ENCODE results near the gene FTO.

DNA sequence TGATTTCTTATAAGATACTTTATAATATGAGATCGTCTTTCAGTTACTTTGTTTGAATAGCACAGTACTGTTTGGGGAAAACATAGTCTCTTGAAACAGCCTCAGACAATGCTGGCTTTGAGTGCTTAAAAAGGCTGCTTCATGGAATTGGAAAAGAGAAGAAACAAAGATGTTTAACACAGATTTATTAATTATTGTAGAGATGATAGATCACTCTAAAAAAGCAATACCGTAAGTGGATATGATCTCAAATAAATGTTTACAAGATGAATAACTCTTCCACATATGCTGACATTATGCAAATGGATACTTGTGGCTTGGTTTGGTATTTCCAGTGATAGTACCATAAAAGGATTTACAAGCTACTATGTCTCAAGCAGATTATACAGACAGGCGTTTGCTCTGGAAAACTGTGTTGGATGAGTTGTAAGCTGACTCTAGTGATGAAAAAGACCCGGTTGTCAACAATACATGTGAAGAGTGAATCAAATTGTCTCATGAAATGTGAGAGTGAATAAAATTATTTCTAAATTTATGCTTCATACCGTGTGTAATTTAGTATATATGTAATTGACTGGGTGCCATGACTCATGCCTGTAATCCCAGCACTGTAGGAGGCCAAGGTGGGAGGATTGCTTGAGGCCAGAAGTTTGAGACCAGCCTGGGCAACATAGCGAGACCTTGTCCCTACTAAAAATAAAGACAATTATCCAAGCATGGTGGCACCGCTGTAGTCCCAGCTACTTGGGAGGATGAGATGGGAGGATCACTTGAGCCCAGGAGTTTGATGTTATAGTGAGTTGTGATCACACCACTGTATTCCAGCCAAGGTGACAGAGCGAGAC, 105.4 kb downstream of the FTO start:
- TF ChIP-seq POLR2A (IDR thresholded peaks at IDR 0.05), result no peak
- TF ChIP-seq, protein P1, sequence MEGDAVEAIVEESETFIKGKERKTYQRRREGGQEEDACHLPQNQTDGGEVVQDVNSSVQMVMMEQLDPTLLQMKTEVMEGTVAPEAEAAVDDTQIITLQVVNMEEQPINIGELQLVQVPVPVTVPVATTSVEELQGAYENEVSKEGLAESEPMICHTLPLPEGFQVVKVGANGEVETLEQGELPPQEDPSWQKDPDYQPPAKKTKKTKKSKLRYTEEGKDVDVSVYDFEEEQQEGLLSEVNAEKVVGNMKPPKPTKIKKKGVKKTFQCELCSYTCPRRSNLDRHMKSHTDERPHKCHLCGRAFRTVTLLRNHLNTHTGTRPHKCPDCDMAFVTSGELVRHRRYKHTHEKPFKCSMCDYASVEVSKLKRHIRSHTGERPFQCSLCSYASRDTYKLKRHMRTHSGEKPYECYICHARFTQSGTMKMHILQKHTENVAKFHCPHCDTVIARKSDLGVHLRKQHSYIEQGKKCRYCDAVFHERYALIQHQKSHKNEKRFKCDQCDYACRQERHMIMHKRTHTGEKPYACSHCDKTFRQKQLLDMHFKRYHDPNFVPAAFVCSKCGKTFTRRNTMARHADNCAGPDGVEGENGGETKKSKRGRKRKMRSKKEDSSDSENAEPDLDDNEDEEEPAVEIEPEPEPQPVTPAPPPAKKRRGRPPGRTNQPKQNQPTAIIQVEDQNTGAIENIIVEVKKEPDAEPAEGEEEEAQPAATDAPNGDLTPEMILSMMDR (IDR thresholded peaks at IDR 0.05), result no peak
